Tibial artery (tissue), 4 donors: ENCODE measurements around the gene DGKA.
A peak's percentile ranks its signal among the peaks of the same experiment; 100 is the strongest.
"Not testable (repeated sequence)": the region's sequence is repeated elsewhere in the genome, so short reads cannot be mapped to it uniquely, and the experiment has no call there.

ENCODE experiments used
- DNase-seq, 2 donors: peaks; one replicate each; pipeline ENCODE4 v3.0.0-alpha.2; 2019
- H3K27ac ChIP-seq, 2 donors: fragments of 200-600 bp; sonication (generic) in 1 of 2; 1 replicate in 1 of 2; 2 replicates in 1 of 2; pipeline ENCODE4 v1.5.1; 2018 to 2019; ENCODE audit warnings: mild to moderate bottlenecking in 1 of 2
- H3K27me3 ChIP-seq, 2 donors: fragments of 200-600 bp; sonication (generic) in 1 of 2; one replicate each; pipeline versions ENCODE4 v1.5.1 to v1.6.0; 2016 to 2019
- H3K36me3 ChIP-seq, 3 donors: fragments of 200-600 bp; sonication (generic) in 2 of 3; one replicate each; pipeline ENCODE4 v1.5.1; 2016 to 2019; ENCODE audit warnings: mild to moderate bottlenecking in 2 of 3
- H3K4me1 ChIP-seq, 4 donors: fragments of 200-600 bp; sonication (generic) in 2 of 4; 1 replicate in 3 of 4; 2 replicates in 1 of 4; pipeline ENCODE4 v1.5.1; 2016 to 2019
- H3K4me3 ChIP-seq, 2 donors: fragments of 200-600 bp; sonication (generic) in 1 of 2; 1 replicate in 1 of 2; 2 replicates in 1 of 2; pipeline ENCODE4 v1.5.1; 2018 to 2019; ENCODE audit warnings: mild to moderate bottlenecking in 2 of 2
- H3K9me3 ChIP-seq, 3 donors: fragments of 200-600 bp; sonication (generic) in 1 of 3; one replicate each; pipeline ENCODE4 v1.5.1; 2016 to 2019
- CTCF ChIP-seq, 2 experiments: fragments of 200-600 bp in 1 of 2; fragments of 450-650 bp in 1 of 2; IDR thresholded peaks; one replicate each; pipeline ENCODE4 v1.5.1; 2017 to 2019; ENCODE audit warnings: antibody characterized with exemption in 2 of 2, mild to moderate bottlenecking in 1 of 2, moderate library complexity in 1 of 2
- intact Hi-C: fragments of 100-400 bp; cut with DNase I; formaldehyde crosslinking; loops from one replicate; pipeline ENCODE4 v1.15.0; 2023; ENCODE audit warnings: low total_unique reads

The DGKA gene

DNA sequence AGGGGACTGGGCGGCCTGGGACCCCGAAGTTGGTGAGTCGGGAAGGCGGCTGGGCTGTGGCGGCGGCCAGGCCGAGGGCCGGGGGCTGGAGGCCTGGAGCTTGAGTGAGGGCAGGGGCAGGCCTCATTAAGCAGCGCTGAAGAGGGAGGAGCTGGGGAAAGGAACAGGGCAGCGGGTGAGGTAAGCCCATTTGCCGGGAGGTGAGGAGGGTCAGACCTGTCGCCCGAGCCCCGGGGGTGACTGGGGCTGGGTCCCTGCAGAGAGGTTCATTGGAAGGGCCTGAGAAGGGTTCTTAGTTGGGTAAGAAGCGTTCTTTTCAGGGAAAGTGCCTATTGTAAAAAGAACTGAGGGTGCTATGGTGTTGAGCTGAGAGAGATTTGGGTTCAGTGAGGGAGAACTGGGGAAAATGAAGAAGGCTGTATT is 43.4 kb downstream of the DGKA start:
- Histone ChIP-seq H3K36me3 (peaks cover 0 to 26% (median 4%) of the 10 kb centered on the region in 3 donors), H3K9me3 (no peaks in the 10 kb centered on the region), H3K27me3 (no peaks in the 10 kb centered on the region), H3K27ac (peak overlapping the region; percentile 97 to 100), H3K4me1 (peaks cover 0 to 53% (median 35%) of the 10 kb centered on the region in 4 donors), H3K4me3 (peak overlapping the region; percentile 82 to 100)
- peak in 1 of 2 donors; percentile 38 for DNase-seq
- no peak for TF ChIP-seq CTCF (IDR thresholded peaks at IDR 0.05)
- intact Hi-C loops: no loop called here

DNA sequence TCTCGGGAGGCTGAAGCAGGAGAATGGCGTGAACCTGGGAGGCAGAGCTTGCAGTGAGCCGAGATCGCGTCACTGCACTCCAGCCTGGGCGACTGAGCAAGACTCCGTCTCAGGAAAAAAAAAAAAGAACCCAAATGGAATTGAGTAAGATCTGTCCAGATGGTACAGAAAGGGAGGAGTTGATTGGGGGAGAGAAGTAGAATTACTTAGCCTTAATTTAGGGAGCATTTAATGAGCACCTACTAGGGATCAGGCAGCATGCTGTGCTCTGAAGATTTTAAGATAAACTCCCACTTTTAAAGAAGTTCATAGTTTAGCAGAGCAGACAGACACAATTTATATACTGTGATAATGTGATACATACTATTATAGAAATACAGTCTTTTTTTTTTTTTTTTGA is 47.4 kb downstream of the DGKA start:
- H3K27ac ChIP-seq: no peak overlapping the region
- H3K9me3 ChIP-seq: no peaks in the 10 kb centered on the region
- intact Hi-C loops: no loop called here
- H3K27me3 ChIP-seq: no peaks in the 10 kb centered on the region
- no peak overlapping the region for H3K4me3 ChIP-seq
- DNase-seq: no peak
- TF ChIP-seq CTCF (IDR thresholded peaks at IDR 0.05): no peak
- peaks cover 0 to 39% (median 25%) of the 10 kb centered on the region in 4 donors for H3K4me1 ChIP-seq
- peaks cover 0 to 30% (median 14%) of the 10 kb centered on the region in 3 donors for H3K36me3 ChIP-seq

- no peak for TF ChIP-seq CTCF (IDR thresholded peaks at IDR 0.05)
- DNase-seq: no peak
- Histone ChIP-seq H3K36me3 (peaks cover 0 to 37% (median 14%) of the 10 kb centered on the region in 3 donors), H3K4me1 (peaks cover 0 to 39% (median 25%) of the 10 kb centered on the region in 4 donors), H3K27me3 (no peaks in the 10 kb centered on the region), H3K9me3 (no peaks in the 10 kb centered on the region), H3K27ac (no peak overlapping the region), H3K4me3 (no peak overlapping the region)
- intact Hi-C loops: no loop called here
These were observed 48.1 kb downstream of the DGKA start for GRCh38 chr12:55979069-55979468.

- DNase-seq, H3K9me3 ChIP-seq, H3K27ac ChIP-seq, H3K27me3 ChIP-seq, H3K4me3 ChIP-seq, intact Hi-C loops: not testable (repeated sequence)
- Histone ChIP-seq H3K4me1 (peaks cover 0 to 14% (median 10%) of the 10 kb centered on the region in 4 donors), H3K36me3 (peaks cover 7 to 64% (median 39%) of the 10 kb centered on the region in 3 donors)
These were observed 50.9 kb downstream of the DGKA start for GRCh38 chr12:55981882-55982281.

DNA sequence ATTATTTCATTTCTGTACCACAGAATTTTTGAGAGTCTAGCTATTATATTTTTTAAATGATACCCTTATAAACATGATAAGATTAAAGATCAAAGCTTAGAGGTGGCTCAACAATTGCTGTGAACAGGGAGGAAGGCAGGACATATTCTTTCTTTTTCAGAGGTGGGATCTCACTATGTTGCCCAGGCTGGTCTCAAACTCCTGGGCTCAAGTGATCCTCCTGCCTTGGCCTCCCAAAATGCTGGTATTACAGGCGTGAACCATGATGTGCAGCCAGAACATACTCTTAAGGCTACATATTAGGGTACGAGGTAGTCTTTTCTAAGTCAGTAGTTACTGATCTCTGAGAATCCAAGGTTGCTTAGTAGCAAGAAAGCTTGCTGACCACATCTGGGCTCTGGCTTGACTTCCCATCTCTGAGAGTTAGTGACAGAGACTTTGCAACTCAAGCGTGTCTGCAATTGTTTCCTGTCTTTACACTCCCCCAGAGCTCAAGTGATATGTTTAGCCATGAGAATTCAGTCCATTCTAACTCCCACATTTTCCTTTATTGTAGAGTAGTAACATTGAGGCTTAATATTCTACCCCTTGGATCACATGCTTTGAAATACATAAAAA is 51.5 kb downstream of the DGKA start:
- intact Hi-C loops: no loop called here
- H3K4me3 ChIP-seq: no peak overlapping the region
- H3K9me3 ChIP-seq: no peaks in the 10 kb centered on the region
- no peak for DNase-seq
- no peaks in the 10 kb centered on the region for H3K27me3 ChIP-seq
- no peak overlapping the region for H3K27ac ChIP-seq
- H3K4me1 ChIP-seq: peaks cover 0 to 9% (median 5%) of the 10 kb centered on the region in 4 donors
- H3K36me3 ChIP-seq: peaks cover 13 to 69% (median 44%) of the 10 kb centered on the region in 3 donors
- no peak for TF ChIP-seq CTCF (IDR thresholded peaks at IDR 0.05)

- TF ChIP-seq CTCF (IDR thresholded peaks at IDR 0.05): no peak
- Histone ChIP-seq H3K9me3 (no peaks in the 10 kb centered on the region), H3K27ac (no peak overlapping the region), H3K36me3 (peaks cover 21 to 78% (median 53%) of the 10 kb centered on the region in 3 donors), H3K4me3 (no peak overlapping the region), H3K4me1 (peaks cover 0 to 4% (median 0%) of the 10 kb centered on the region in 4 donors), H3K27me3 (no peaks in the 10 kb centered on the region)
- no peak for DNase-seq
- intact Hi-C loops: no loop called here
These were observed 52.4 kb downstream of the DGKA start for GRCh38 chr12:55983232-55983842.
